Measurements from ENCODE around the gene B3GALT6. TPM values are rescaled to one million over a fixed set of nuclear protein-coding genes. Genes with fewer than 3 reads are reported as not detected.

Gene B3GALT6
- total and polyA plus RNA-seq, 5 experiments from 2014 or later = 8.8 to 24.6 (median 21.4) TPM

DNA sequence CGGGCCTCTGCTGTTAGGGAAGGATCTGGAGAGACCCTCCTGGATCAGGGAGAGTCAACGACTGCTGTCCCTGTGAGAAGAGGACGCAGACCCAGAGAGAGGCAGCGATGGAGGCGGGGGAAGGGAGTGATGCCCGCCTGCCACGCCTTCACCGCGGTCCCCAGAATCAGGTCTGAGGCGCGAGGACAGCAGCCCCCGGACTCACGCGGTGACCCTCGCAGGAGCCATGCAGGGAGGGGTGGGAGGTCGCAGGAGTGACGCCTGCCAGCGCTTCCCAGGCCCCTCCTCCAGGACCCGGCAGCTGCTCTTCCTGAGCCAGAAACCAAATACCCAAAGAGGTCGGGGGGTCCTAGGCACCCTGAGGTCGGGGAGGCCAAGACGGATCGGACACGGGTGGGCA is 11.8 kb upstream of the B3GALT6 start:
- peak overlapping the region in 1 of 10 donors; percentile 13 for H3K27ac Mint-ChIP-seq
- no peaks in the 10 kb centered on the region for H3K9me3 Mint-ChIP-seq
- POLR2A ChIA-PET = interaction anchor here (1.3 kb wide), 1 partner anchor 13 kb away, joined by 4 read pairs; no protein-coding TSS in a partner anchor
- H3K4me3 Mint-ChIP-seq = no peak overlapping the region
- H3K4me1 Mint-ChIP-seq = peaks cover 3 to 26% (median 6%) of the 10 kb centered on the region in 4 donors
- no peaks in the 10 kb centered on the region for H3K27me3 Mint-ChIP-seq
- DNase-seq (no peak), ATAC-seq (no peak)
- peaks cover 0 to 66% (median 21%) of the 10 kb centered on the region in 3 donors for H3K36me3 Mint-ChIP-seq

DNA sequence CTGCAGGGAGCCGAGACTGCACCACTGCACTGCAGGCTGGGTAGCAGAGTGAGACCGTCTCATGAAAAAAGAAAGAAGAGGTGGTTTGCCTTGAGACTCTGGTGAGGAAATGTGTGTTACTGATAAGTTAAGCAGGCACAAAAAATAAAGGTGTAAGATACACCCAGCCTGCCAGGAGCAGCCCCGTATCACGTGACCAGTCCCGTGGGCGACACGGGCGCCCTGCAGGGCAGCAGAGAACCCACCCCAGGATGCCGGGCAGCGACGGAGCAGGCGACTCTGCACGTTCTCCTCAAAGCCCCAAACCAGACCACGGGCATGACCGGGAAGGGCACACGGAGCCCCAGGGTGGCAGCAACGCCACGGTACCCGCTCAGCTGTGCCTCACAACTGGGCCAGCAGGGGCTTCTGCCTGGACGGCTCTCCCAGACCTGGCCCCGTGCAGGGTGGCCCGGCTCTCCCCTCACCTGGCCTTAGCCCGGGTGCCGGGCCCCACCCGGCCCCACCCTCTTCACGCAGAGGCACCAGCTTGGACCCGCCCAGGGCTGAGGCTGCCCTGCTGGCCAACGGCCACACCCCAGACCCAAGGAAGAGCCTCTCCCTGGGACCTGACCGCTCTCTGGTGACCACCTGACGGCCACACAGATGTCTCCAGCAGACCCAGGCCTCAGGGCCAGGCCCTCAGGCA is 10.0 kb upstream of the B3GALT6 start:
- DNase-seq = no peak
- peaks cover 0 to 69% (median 15%) of the 10 kb centered on the region in 3 donors for H3K36me3 Mint-ChIP-seq

DNA sequence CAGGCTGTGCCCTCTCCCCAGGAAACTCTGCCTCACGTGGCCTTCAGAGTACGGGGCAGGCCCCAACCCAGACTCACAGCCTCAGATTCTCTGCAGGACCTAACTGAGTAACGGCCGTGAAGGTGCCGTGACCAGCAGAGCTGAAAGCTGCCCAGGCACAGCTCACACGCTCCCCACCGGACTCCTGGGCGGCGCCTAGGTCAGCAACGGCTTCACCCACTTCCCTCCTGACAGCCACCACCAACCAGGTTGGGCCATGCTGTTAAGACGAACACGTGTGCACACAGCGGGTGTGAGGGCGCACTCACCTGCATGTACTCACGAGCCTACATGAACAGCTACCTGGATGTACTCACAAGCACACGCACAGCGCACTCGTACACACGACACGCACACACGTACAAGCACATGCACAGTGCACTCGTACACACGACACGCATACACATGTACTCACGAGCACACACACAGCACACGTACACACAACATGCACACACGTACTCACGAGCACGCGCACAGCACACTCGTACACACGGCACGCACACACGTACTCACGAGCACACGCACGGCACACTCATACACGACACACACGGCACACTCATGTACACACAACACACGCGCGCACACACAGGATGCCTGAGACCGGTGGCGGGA is 9.3 kb upstream of the B3GALT6 start:
- Mint-ChIP-seq H3K27ac (peak overlapping the region in 2 of 10 donors; percentile 40 to 66), H3K36me3 (peaks cover 0 to 65% (median 13%) of the 10 kb centered on the region in 3 donors), H3K4me1 (peaks cover 0 to 23% (median 9%) of the 10 kb centered on the region in 4 donors), H3K4me3 (no peak overlapping the region), H3K9me3 (no peaks in the 10 kb centered on the region), H3K27me3 (no peaks in the 10 kb centered on the region)
- POLR2A ChIA-PET = no interaction called here
- DNase-seq = no peak
- no peak for ATAC-seq

More for the DNA sequence above, 10.0 kb upstream of the B3GALT6 start:
- no peaks in the 10 kb centered on the region for H3K27me3 Mint-ChIP-seq
- POLR2A ChIA-PET = interaction anchor here (1.1 kb wide), 1 partner anchor 9 kb away, joined by 3 read pairs; the partner anchor contains the start of gene TNFRSF4
- no peak overlapping the region for H3K27ac Mint-ChIP-seq
- no peaks in the 10 kb centered on the region for H3K9me3 Mint-ChIP-seq
- peak overlapping the region in 1 of 10 donors; percentile 7 for H3K4me3 Mint-ChIP-seq
- H3K4me1 Mint-ChIP-seq = peaks cover 0 to 23% (median 8%) of the 10 kb centered on the region in 4 donors
- ATAC-seq = no peak

DNA sequence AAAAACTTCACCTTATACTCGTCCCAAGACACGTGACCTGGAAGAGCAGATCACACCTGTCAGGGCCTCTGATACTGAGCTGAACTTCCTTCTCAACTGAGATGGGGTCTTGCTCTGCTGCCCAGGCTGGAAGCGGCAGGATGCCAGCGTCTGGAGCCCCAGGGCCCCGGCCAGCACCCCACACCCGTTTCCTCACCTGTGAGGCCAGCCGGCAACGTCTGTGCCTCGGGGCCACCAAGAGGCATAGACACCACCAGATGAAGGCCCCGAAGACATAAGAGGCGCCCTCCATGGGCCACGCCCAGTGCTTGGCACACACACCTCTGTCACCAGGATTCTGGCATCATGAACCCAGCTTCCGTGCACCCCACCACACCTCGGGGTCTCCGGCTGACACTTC is 8.7 kb upstream of the B3GALT6 start:
- H3K27me3 Mint-ChIP-seq = no peaks in the 10 kb centered on the region
- no peak for ATAC-seq
- POLR2A ChIA-PET = no interaction called here
- peak overlapping the region in 1 of 10 donors; percentile 48 for H3K4me3 Mint-ChIP-seq
- peak overlapping the region in 1 of 10 donors; percentile 59 for H3K27ac Mint-ChIP-seq
- DNase-seq = no peak
- H3K9me3 Mint-ChIP-seq = no peaks in the 10 kb centered on the region
- peaks cover 0 to 23% (median 10%) of the 10 kb centered on the region in 4 donors for H3K4me1 Mint-ChIP-seq
- H3K36me3 Mint-ChIP-seq = peaks cover 0 to 59% (median 10%) of the 10 kb centered on the region in 3 donors

DNA sequence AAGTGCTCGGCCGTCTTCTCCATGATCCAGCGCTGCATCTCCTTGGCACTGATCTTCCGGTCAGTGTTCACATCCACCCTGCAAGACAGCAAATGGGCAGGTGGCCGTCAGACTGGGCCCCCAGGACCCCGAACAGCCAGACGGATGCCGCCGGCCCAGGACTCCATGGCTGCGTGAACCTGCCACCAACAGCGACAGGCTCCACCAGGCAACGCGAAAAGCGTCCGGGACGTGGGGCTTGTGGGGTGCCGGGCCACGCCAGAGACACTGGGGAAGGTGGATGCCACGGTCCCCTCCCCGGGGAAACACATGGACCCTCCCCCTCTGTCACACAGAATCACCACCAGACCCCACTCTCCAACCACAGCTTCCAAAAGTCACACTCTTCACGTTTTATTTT is 8.1 kb upstream of the B3GALT6 start:
- Mint-ChIP-seq H3K27me3 (no peaks in the 10 kb centered on the region), H3K9me3 (no peaks in the 10 kb centered on the region), H3K4me3 (no peak overlapping the region), H3K27ac (peak overlapping the region in 1 of 10 donors; percentile 25), H3K4me1 (peaks cover 0 to 24% (median 12%) of the 10 kb centered on the region in 4 donors), H3K36me3 (peaks cover 0 to 53% (median 10%) of the 10 kb centered on the region in 3 donors)
- ATAC-seq = no peak
- DNase-seq = no peak
- POLR2A ChIA-PET = no interaction called here

DNA sequence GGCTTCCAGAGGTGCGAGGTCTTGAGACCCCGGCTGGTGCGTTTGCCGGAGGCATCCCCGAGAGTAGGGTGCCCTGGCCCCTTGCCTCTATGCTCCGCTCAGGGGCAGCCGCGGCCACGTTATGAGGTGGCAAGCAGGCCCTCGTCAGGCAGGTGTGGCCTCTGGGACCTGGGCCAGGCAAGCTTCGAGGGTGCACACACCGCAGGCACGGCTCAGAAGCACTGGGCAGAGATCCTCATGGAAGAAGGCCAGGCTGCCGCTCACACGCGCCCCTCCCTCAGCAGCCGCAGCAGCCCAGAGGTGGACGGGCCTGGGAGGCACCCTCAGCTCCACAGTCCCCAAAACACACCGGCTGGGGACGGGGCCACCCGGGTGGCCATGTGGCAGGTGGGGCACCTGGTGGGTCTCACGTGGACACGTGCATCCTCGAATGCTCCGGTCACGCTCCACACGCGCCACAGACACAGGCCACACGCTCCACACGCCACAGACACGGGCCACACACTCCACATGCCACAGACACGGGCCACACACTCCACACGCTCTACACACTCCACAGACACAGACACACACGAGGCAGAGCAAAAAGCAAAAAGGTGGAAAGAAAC is 6.7 kb upstream of the B3GALT6 start:
- peak overlapping the region in 1 of 10 donors; percentile 22 for H3K4me3 Mint-ChIP-seq
- peaks cover 0 to 47% (median 10%) of the 10 kb centered on the region in 3 donors for H3K36me3 Mint-ChIP-seq
- POLR2A ChIA-PET = no interaction called here

DNA sequence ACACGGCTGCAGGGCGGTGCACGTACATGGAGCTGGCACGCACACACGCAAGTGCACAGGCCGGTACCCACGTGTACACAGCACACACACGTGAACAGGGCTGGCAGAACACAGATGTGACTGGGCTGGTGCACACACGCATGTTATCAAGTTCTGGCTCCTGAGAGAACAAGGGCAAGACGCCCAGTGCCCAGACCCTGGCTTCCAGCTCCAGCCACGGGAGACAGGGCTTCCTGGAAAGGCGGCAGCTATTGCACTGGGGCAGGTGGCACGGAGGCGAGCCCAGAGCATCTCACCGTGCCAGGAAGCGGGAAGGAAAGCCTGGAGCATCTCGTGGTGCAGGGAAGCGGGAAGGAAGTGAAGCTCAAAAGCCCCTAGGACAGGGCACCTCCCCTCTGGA is 6.1 kb upstream of the B3GALT6 start:
- no peaks in the 10 kb centered on the region for H3K9me3 Mint-ChIP-seq
- POLR2A ChIA-PET = no interaction called here
- H3K36me3 Mint-ChIP-seq = peaks cover 0 to 41% (median 8%) of the 10 kb centered on the region in 3 donors
- H3K4me1 Mint-ChIP-seq = peaks cover 15 to 40% (median 26%) of the 10 kb centered on the region in 4 donors
- ATAC-seq (no peak), DNase-seq (no peak)
- H3K27ac Mint-ChIP-seq = peak overlapping the region in 2 of 10 donors; percentile 10 to 52
- peak overlapping the region in 3 of 10 donors; percentile 22 to 56 (median 22) for H3K4me3 Mint-ChIP-seq
- H3K27me3 Mint-ChIP-seq = no peaks in the 10 kb centered on the region

More for the DNA sequence above, 6.7 kb upstream of the B3GALT6 start:
- Mint-ChIP-seq H3K27me3 (no peaks in the 10 kb centered on the region), H3K4me1 (peaks cover 10 to 39% (median 21%) of the 10 kb centered on the region in 4 donors), H3K9me3 (no peaks in the 10 kb centered on the region), H3K27ac (peak overlapping the region in 1 of 10 donors; percentile 10)
- ATAC-seq (no peak), DNase-seq (no peak)

DNA sequence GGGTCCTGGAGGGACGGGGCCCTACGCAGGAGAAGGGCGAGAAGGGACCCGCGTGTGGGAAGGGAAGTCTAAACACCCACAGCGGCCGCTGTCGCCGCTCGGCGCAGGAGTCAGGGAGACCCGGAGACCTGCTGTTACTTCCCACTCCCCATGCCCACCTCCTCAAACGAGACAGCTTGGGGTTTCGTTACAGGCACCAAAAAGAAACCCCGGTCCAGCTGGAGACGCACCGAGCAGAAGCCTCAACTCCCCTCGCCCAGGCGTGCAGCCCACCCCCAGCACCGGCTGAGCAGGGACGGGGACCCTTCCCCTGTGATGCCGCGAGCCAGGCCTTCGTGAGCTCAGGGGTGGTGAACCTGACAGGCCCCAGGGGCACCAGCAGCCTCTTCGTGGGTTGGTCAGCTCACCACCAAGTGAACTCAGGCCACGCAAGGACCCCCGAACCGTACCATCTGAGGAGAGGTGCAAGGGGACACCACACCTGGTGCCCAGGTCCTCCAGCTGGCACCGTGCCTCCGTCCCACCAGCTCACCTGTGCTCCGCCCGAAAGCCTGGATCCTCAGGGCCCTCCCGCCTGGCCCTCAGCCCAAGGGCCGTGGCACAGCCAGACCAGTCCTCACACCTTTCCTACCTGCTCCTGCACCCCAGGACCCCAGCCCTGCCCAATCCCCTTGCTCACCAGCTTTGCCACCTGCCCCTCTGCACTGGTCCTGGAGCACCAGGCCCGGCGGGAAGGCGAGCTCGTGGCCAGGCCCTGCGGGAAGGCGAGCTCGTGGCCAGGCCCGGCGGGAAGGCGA is 5.3 kb upstream of the B3GALT6 start:
- Mint-ChIP-seq H3K27me3 (no peaks in the 10 kb centered on the region), H3K36me3 (peaks cover 0 to 39% (median 8%) of the 10 kb centered on the region in 3 donors), H3K27ac (no peak overlapping the region), H3K4me1 (peaks cover 16 to 39% (median 29%) of the 10 kb centered on the region in 4 donors), H3K4me3 (no peak overlapping the region), H3K9me3 (no peaks in the 10 kb centered on the region)
- DNase-seq (no peak), ATAC-seq (no peak)
- POLR2A ChIA-PET = interaction anchor here (0.5 to 1.1 kb wide), 6 partner anchors 12 to 169 kb away, joined by 3 to 4 read pairs (median 4); partner anchors contain the start of gene UBE2J2

DNA sequence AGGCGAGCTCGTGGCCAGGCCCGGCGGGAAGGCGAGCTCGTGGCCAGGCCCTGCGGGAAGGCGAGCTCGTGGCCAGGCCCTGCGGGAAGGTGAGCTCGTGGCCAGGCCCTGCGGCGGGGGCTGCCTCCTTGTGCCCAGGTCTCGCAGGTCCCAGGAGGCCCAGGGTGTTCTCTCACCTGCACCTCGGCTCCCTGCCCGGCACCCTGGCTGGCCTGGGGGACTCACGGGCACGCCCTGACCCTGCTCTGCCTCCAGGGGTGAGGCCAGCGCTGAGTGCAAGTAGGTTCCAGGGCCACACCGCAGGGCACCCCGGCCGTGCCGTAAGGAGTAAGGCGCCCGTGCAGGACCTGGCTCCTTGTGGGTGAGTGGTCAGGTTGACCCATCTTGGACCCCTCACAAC is 4.7 kb upstream of the B3GALT6 start:
- no peak for ATAC-seq
- Mint-ChIP-seq H3K4me1 (peaks cover 16 to 39% (median 28%) of the 10 kb centered on the region in 4 donors), H3K4me3 (no peak overlapping the region), H3K9me3 (no peaks in the 10 kb centered on the region), H3K36me3 (peaks cover 0 to 35% (median 8%) of the 10 kb centered on the region in 3 donors), H3K27me3 (no peaks in the 10 kb centered on the region), H3K27ac (no peak overlapping the region)
- POLR2A ChIA-PET = interaction anchor here (0.5 to 1.1 kb wide), 7 partner anchors 12 to 169 kb away, joined by 3 to 4 read pairs (median 3); partner anchors contain the start of genes TNFRSF4 and UBE2J2
- no peak for DNase-seq

DNA sequence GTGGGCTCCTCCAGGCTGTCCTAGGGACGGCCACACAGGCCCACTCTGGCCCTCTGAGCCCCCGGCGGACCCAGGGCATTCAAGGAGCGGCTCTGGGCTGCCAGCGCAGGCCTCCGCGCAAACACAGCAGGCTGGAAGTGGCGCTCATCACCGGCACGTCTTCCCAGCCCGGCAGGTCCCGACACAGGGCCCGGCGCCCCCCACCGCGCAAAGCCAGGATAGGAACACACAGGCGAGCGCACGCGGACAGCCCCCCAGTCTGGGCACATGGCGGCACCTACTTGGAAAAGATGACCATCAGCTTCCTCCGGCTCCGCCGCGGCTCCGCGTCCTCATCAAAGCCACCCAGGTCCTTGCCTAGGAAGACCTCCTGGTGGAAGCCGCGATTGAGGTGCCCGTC is 3.9 kb upstream of the B3GALT6 start:
- DNase-seq = no peak
- no peaks in the 10 kb centered on the region for H3K27me3 Mint-ChIP-seq
- H3K4me3 Mint-ChIP-seq = no peak overlapping the region
- POLR2A ChIA-PET = interaction anchor here (0.9 to 1.1 kb wide), 3 partner anchors 13 to 45 kb away, joined by 3 to 4 read pairs (median 3); partner anchors contain the start of genes TNFRSF4 and UBE2J2
- peak overlapping the region in 1 of 10 donors; percentile 34 for H3K27ac Mint-ChIP-seq
- no peaks in the 10 kb centered on the region for H3K9me3 Mint-ChIP-seq
- ATAC-seq = no peak
- H3K4me1 Mint-ChIP-seq = peaks cover 16 to 39% (median 25%) of the 10 kb centered on the region in 4 donors
- peaks cover 0 to 27% (median 2%) of the 10 kb centered on the region in 3 donors for H3K36me3 Mint-ChIP-seq

DNA sequence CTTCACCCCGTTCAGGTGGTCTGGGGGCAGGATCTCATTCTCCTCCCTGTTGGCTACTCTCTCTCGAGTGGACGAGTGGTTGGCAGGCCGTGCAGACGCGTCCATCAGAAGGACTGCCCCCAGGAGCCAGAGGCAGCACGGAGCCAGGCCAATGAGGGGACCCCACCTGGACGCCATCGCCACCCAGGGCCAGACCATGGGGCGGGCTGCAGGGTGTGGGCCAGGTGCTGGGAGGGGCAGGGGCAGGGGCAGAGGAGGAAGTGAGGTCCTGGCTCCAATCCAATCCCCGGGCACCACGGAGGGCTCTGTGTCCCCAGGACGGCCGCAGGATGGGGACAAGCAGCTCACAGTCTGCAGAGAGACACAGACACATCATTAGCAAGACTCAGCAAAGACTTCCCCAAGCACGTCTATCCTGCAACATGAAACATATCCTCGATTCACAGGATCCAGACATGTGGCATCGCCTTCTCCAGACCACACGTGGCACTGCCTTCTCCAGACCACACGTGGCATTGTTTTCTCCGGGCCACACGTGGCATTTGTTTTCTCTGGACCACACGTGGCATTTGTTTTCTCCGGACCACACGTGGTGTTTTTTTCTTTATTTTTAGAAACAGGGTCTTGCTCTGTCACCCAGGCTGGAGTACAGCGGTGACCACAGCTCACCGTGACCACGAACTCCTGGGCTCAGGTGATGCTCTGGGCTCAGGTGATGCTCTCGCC is 3.3 kb upstream of the B3GALT6 start:
- Mint-ChIP-seq H3K27ac (peak overlapping the region in 1 of 10 donors; percentile 34), H3K4me1 (peaks cover 19 to 43% (median 30%) of the 10 kb centered on the region in 4 donors), H3K36me3 (peaks cover 0 to 23% (median 1%) of the 10 kb centered on the region in 3 donors), H3K27me3 (no peaks in the 10 kb centered on the region), H3K4me3 (peak overlapping the region in 1 of 10 donors; percentile 20), H3K9me3 (no peaks in the 10 kb centered on the region)
- POLR2A ChIA-PET = interaction anchor here (1.6 kb wide), 1 partner anchor 45 kb away, joined by 4 read pairs; the partner anchor contains the start of gene UBE2J2
- ATAC-seq (no peak), DNase-seq (no peak)

Measured in naive thymus-derived CD8-positive, alpha-beta T cell (primary cell).